HG02759 (cell line): ENCODE results near the gene GGA2.
"Not testable (repeated sequence)": the region's sequence is repeated elsewhere in the genome, so short reads cannot be mapped to it uniquely, and the experiment has no call there.

ENCODE experiments used
- ATAC-seq: cut with Tn5 transposase; IDR thresholded peaks from one replicate; pipeline ENCODE4 v1.9.1; 2021; ENCODE audit warnings: mild to moderate bottlenecking, moderate library complexity; ENCODE audit not compliant: unreplicated experiment

Gene GGA2

GRCh38 chr16:23483492-23483891 lies 26.8 kb downstream of the GGA2 start:
- not testable (repeated sequence) for ATAC-seq

- no peak for ATAC-seq
Observed at GRCh38 chr16:23482778-23483177, 27.5 kb downstream of the GGA2 start.

- ATAC-seq: no peak
Observed at GRCh38 chr16:23480257-23480656, 30.0 kb downstream of the GGA2 start.

- ATAC-seq: no peak
Observed at GRCh38 chr16:23479138-23479537, 31.2 kb downstream of the GGA2 start.

- no peak for ATAC-seq
Observed at GRCh38 chr16:23478566-23478965, 31.7 kb downstream of the GGA2 start.

GRCh38 chr16:23476289-23476688 lies 34.0 kb downstream of the GGA2 start:
- ATAC-seq: no peak

GRCh38 chr16:23469814-23470213 lies 40.5 kb downstream of the GGA2 start:
- ATAC-seq: no peak

GRCh38 chr16:23466162-23466885 lies 44.0 kb downstream of the GGA2 start:
- no peak for ATAC-seq

GRCh38 chr16:23465179-23465578 lies 45.1 kb downstream of the GGA2 start:
- no peak for ATAC-seq

GRCh38 chr16:23464196-23464595 lies 46.1 kb downstream of the GGA2 start:
- no peak for ATAC-seq

- ATAC-seq: not testable (repeated sequence)
Observed at GRCh38 chr16:23462994-23463393, 47.3 kb downstream of the GGA2 start.

- peak; percentile 11 for ATAC-seq
Observed at GRCh38 chr16:23453338-23454052, 56.8 kb downstream of the GGA2 start.

- ATAC-seq: peak; percentile 89
Observed at GRCh38 chr16:23452572-23453337, 57.5 kb downstream of the GGA2 start, which contains the start of gene COG7. Gene COG7 (minus strand): TSS chr16:23453189. CDS start chr16:23452994, 195 bp downstream.

- ATAC-seq: no peak
Observed at GRCh38 chr16:23452221-23452571, 58.1 kb downstream of the GGA2 start.

GRCh38 chr16:23448392-23448791 lies 61.9 kb downstream of the GGA2 start:
- ATAC-seq: no peak

GRCh38 chr16:23437542-23437941 lies 72.8 kb downstream of the GGA2 start:
- ATAC-seq: not testable (repeated sequence)

- ATAC-seq: no peak
Observed at GRCh38 chr16:23436951-23437350, 73.3 kb downstream of the GGA2 start.

- ATAC-seq: no peak
Observed at GRCh38 chr16:23435500-23435899, 74.8 kb downstream of the GGA2 start.

GRCh38 chr16:23434380-23434779 lies 75.9 kb downstream of the GGA2 start:
- ATAC-seq: no peak

- no peak for ATAC-seq
Observed at GRCh38 chr16:23433261-23433920, 76.9 kb downstream of the GGA2 start.
